Smooth muscle cell (in vitro differentiated cells): ENCODE measurements around the gene KIF5C. TPM values are rescaled to one million over a fixed set of nuclear protein-coding genes. Genes with fewer than 3 reads are reported as not detected.
A peak's percentile ranks its signal among the peaks of the same experiment; 100 is the strongest.

ENCODE experiments used
- DNase-seq: peaks from one replicate; lab custom pipeline; 2025; ENCODE audit not compliant: unreplicated experiment; lab: John Stamatoyannopoulos, UW
- H2AFZ ChIP-seq: fragments of 200-600 bp; sonication (generic); 2 replicates; pipeline ENCODE4 v1.6.0; 2016; ENCODE audit warnings: antibody characterized with exemption, low read depth, mild to moderate bottlenecking
- H3F3A ChIP-seq: fragments of 200-600 bp; sonication (generic); 2 replicates; pipeline ENCODE4 v1.6.0; 2017; ENCODE audit warnings: antibody characterized with exemption, low read depth
- H3K27ac ChIP-seq: fragments of 200-600 bp; sonication (generic); 2 replicates; pipeline ENCODE4 v1.5.1; 2016; ENCODE audit warnings: low read depth, mild to moderate bottlenecking
- H3K27me3 ChIP-seq: fragments of 200-600 bp; sonication (generic); 2 replicates; pipeline ENCODE4 v1.6.1; 2016; ENCODE audit warnings: low read depth, mild to moderate bottlenecking
- H3K36me3 ChIP-seq: fragments of 200-600 bp; sonication (generic); 2 replicates; pipeline ENCODE4 v1.5.1; 2016; ENCODE audit warnings: low read depth
- H3K4me1 ChIP-seq: fragments of 200-600 bp; sonication (generic); 2 replicates; pipeline ENCODE4 v1.5.1; 2016; ENCODE audit warnings: low read depth
- H3K4me2 ChIP-seq: fragments of 200-600 bp; sonication (generic); 2 replicates; pipeline ENCODE4 v1.6.0; 2016; ENCODE audit warnings: mild to moderate bottlenecking
- H3K4me3 ChIP-seq: fragments of 200-600 bp; sonication (generic); 2 replicates; pipeline ENCODE4 v1.5.1; 2016; ENCODE audit warnings: mild to moderate bottlenecking
- H3K79me2 ChIP-seq: fragments of 200-600 bp; sonication (generic); 2 replicates; pipeline ENCODE4 v1.6.0; 2016; ENCODE audit warnings: low read depth, mild to moderate bottlenecking
- H3K9ac ChIP-seq: fragments of 200-600 bp; sonication (generic); 2 replicates; pipeline ENCODE4 v1.6.0; 2016; ENCODE audit warnings: low read depth
- H3K9me3 ChIP-seq: fragments of 200-600 bp; sonication (generic); replicated peaks from 2 replicates; pipeline ENCODE4 v1.5.1; 2016; ENCODE audit warnings: low read depth
- H4K20me1 ChIP-seq: fragments of 200-600 bp; sonication (generic); 2 replicates; pipeline ENCODE4 v1.6.0; 2016; ENCODE audit warnings: low read depth
- WGBS: methylation state at CpG from one replicate; pipeline ENCODE4 v1.1.7; 2016; ENCODE audit warnings: low lambda C conversion rate; 5-methylcytosine and 5-hydroxymethylcytosine counted together
- polyA plus RNA-seq: library from polyadenylated mRNA; unstranded; fragments of >200 nt; fragmentation: Nextera tagmentation; extraction: Ambion mirVana; gene quantifications from 2 replicates; pipeline ENCODE4 v1.2.1, GENCODE V29; 2016
- total RNA-seq: library from RNA; depleted of rRNA; stranded (reverse); fragments of >200 nt; gene quantifications from 2 replicates; pipeline ENCODE4 v1.2.3, GENCODE V29; 2014
- TF ChIP-seq, protein P1 (sequence below): fragments of 200-600 bp; sonication (generic); IDR thresholded peaks from 2 replicates; pipeline ENCODE4 v1.5.1; 2017; ENCODE audit warnings: borderline replicate concordance, mild to moderate bottlenecking, antibody characterized with exemption; ENCODE audit not compliant: insufficient read depth, poor library complexity, severe bottlenecking

The KIF5C gene
- total and polyA plus RNA-seq, 2 experiments from 2014 or later = 0.09 to 1.4 TPM

DNA sequence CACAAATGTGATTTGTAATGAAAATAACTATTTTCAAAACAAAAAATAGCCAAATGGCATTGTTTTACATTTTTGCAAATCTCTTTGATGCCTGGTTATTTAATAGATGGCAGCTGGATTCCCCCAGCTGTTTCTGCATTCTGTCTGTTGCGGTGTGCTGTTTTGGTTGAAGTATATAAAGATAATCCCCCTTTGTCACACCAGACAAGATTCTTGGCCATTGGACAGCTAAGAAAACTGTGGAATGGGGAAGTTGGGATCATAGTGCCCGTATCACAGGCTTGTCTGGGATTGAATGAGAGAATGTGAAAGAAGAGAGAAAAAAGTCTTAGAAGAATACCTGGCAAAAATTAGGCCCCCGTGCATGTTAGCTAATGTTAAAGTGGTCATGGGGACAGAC, 144.0 kb downstream of the KIF5C start:
- Histone ChIP-seq H3K9ac (no peak overlapping the region), H3K79me2 (no peaks in the 10 kb centered on the region), H3K9me3 (no peaks in the 10 kb centered on the region), H3K27me3 (peaks cover 4% of the 10 kb centered on the region), H3F3A (no peaks in the 10 kb centered on the region), H4K20me1 (no peaks in the 10 kb centered on the region), H3K4me3 (no peak overlapping the region), H3K27ac (no peak overlapping the region), H2AFZ (peak overlapping the region; percentile 13), H3K4me2 (peak overlapping the region; percentile 46), H3K36me3 (no peaks in the 10 kb centered on the region), H3K4me1 (no peaks in the 10 kb centered on the region)
- TF ChIP-seq, protein P1, sequence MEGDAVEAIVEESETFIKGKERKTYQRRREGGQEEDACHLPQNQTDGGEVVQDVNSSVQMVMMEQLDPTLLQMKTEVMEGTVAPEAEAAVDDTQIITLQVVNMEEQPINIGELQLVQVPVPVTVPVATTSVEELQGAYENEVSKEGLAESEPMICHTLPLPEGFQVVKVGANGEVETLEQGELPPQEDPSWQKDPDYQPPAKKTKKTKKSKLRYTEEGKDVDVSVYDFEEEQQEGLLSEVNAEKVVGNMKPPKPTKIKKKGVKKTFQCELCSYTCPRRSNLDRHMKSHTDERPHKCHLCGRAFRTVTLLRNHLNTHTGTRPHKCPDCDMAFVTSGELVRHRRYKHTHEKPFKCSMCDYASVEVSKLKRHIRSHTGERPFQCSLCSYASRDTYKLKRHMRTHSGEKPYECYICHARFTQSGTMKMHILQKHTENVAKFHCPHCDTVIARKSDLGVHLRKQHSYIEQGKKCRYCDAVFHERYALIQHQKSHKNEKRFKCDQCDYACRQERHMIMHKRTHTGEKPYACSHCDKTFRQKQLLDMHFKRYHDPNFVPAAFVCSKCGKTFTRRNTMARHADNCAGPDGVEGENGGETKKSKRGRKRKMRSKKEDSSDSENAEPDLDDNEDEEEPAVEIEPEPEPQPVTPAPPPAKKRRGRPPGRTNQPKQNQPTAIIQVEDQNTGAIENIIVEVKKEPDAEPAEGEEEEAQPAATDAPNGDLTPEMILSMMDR = no peak
- WGBS = 42% methylated on average over 3 of the region's 3 CpGs
- no peak for DNase-seq

DNA sequence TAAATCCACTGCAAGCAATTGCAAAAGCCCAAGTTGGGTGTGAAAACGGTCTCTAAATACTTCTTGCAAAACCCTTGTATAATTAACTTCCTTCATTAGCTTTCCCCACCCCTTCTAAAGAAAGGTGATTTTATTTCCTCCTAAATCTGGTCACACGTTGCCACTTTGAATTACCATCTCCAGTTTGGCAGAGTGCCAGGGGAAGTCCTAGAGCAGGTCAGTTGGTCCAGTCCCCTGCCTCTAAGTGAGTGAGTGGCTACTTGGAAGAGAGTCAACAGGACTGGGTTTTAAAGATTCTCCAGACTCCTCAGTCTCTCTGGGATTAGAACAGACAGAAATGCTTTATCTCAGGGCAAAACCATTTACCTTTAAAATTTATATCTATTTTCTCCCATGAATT, 144.7 kb downstream of the KIF5C start:
- Histone ChIP-seq H3K36me3 (no peaks in the 10 kb centered on the region), H2AFZ (no peak overlapping the region), H3K9me3 (no peaks in the 10 kb centered on the region), H3K27ac (no peak overlapping the region), H4K20me1 (no peaks in the 10 kb centered on the region), H3K4me1 (no peaks in the 10 kb centered on the region), H3F3A (no peaks in the 10 kb centered on the region), H3K9ac (no peak overlapping the region), H3K27me3 (peaks cover 4% of the 10 kb centered on the region), H3K79me2 (no peaks in the 10 kb centered on the region), H3K4me3 (no peak overlapping the region), H3K4me2 (no peak overlapping the region)
- TF ChIP-seq, protein P1 = no peak
- no peak for DNase-seq
- 84% methylated on average over 2 of the region's 2 CpGs for WGBS

DNA sequence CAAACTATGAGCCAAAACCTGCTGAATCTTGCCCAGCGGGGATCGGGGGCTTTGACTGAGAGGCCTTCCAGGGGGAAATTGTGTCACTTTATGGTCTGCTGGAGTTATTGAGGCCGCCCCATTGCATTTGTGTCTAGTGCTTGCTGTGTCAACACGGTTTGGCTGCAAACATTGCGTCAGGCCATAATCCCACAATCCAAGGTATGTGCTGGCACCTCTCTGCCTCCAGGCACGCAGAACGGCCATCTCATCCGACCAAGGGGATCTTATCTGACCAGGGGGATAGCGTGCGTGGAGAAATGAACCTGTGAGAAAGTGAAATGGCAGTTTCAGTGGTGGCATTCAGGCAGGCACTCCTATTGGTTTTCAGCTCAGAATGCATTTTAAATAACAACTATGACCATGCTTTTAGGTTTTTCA, 145.4 kb downstream of the KIF5C start:
- H3K4me2 ChIP-seq = no peak overlapping the region
- H3F3A ChIP-seq = no peaks in the 10 kb centered on the region
- H3K27ac ChIP-seq = no peak overlapping the region
- no peak for DNase-seq
- TF ChIP-seq, protein P1 = no peak
- WGBS = 77% methylated on average over 10 of the region's 10 CpGs
- H3K4me3 ChIP-seq = no peak overlapping the region
- no peaks in the 10 kb centered on the region for H4K20me1 ChIP-seq
- H3K9ac ChIP-seq = no peak overlapping the region
- no peak overlapping the region for H2AFZ ChIP-seq
- no peaks in the 10 kb centered on the region for H3K9me3 ChIP-seq
- no peaks in the 10 kb centered on the region for H3K36me3 ChIP-seq
- H3K27me3 ChIP-seq = peaks cover 4% of the 10 kb centered on the region
- H3K4me1 ChIP-seq = no peaks in the 10 kb centered on the region
- no peaks in the 10 kb centered on the region for H3K79me2 ChIP-seq

DNA sequence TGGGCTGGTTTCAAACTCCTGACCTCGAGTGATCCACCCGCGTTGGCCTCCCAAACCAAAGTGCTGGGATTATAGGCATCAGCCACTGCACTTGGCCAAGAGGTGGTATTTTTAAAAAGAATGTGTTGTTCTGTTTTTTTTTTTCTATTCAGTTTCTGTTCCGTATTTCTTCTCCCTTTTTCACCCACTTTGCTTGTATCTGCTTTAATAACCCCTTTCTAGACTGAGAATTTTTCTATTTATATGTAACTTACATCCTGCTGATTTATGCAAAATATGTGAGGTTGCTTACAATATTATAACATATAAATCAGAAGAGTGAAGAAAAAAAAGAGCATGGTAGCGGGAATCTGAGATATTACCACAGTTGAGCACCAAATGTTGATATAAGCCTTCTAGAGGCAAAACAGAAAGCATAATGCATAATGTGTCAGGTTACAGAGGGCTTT, 146.3 kb downstream of the KIF5C start:
- DNase-seq = no peak
- Histone ChIP-seq H3K4me2 (no peak overlapping the region), H3K36me3 (no peaks in the 10 kb centered on the region), H4K20me1 (no peaks in the 10 kb centered on the region), H3K27ac (no peak overlapping the region), H3K27me3 (peaks cover 4% of the 10 kb centered on the region), H3K9ac (no peak overlapping the region), H3K9me3 (no peaks in the 10 kb centered on the region), H3K79me2 (no peaks in the 10 kb centered on the region), H2AFZ (no peak overlapping the region), H3K4me1 (no peaks in the 10 kb centered on the region), H3F3A (no peaks in the 10 kb centered on the region), H3K4me3 (no peak overlapping the region)
- TF ChIP-seq, protein P1 = no peak
- 98% methylated on average over 5 of the region's 5 CpGs for WGBS
